SK-N-SH (cell line): Measurements from ENCODE around the gene TRIM38. TPM values are rescaled to one million over a fixed set of nuclear protein-coding genes. Genes with fewer than 3 reads are reported as not detected.

Experiments used
- CTCF ChIA-PET: fragments of 300-600, 350-600 bp; formaldehyde crosslinking; extraction: SDS; loops from one replicate; lab custom pipeline; 2021; lab: Yijun Ruan, JAX
- POLR2A ChIA-PET: fragments of 350-600 bp; sonication (Branson Sonifier 250); formaldehyde crosslinking; extraction: SDS; loops from one replicate; lab custom pipeline; 2020; ENCODE audit warnings: antibody characterized with exemption, inconsistent platforms; lab: Yijun Ruan, JAX
- DNase-seq: peaks from one replicate; pipeline ENCODE4 v3.0.0; 2012
- H2AFZ ChIP-seq: fragments of 200-600 bp; sonication (generic); 2 replicates; pipeline ENCODE4 v1.8.1; 2016; ENCODE audit warnings: antibody characterized with exemption, mild to moderate bottlenecking, low read depth
- H3F3A ChIP-seq: fragments of 200-600 bp; sonication (generic); replicated peaks from 2 replicates; pipeline ENCODE3; 2016; ENCODE audit warnings: antibody characterized with exemption, mild to moderate bottlenecking; ENCODE audit not compliant: insufficient read depth
- H3K27ac ChIP-seq, 2 experiments: fragments of 200-500 bp in 1 of 2; fragments of 200-600 bp in 1 of 2; sonication (Bioruptor generic) in 1 of 2; sonication (generic), shearing (Covaris generic) in 1 of 2; 2 replicates each; pipeline versions ENCODE4 v1.5.1 to v1.6.1; 2014 to 2016; ENCODE audit warnings: low read depth in 2 of 2, inconsistent platforms in 1 of 2, low read length in 1 of 2, mild to moderate bottlenecking in 1 of 2, mixed read lengths in 1 of 2
- H3K27me3 ChIP-seq: fragments of 200-600 bp; sonication (generic), shearing (Covaris generic); 2 replicates; pipeline ENCODE4 v1.6.1; 2016; ENCODE audit warnings: mixed run types; ENCODE audit not compliant: insufficient read depth
- H3K36me3 ChIP-seq, 2 experiments: fragments of 200-500 bp in 1 of 2; fragments of 200-600 bp in 1 of 2; sonication (Bioruptor generic) in 1 of 2; sonication (generic) in 1 of 2; replicated peaks in 1 of 2; 2 replicates each; pipeline versions ENCODE3 to v1.5.1; 2014 to 2016; ENCODE audit warnings: low read length in 1 of 2, mild to moderate bottlenecking in 1 of 2; ENCODE audit not compliant: insufficient read depth in 2 of 2, control insufficient read depth in 1 of 2
- H3K4me1 ChIP-seq, 2 experiments: fragments of 200-500 bp in 1 of 2; fragments of 200-600 bp in 1 of 2; sonication (Bioruptor generic) in 1 of 2; sonication (generic), shearing (Covaris generic) in 1 of 2; 2 replicates each; pipeline versions ENCODE4 v1.5.1 to v1.6.1; 2014 to 2016; ENCODE audit warnings: low read depth in 1 of 2, low read length in 1 of 2, mixed run types in 1 of 2; ENCODE audit not compliant: insufficient read depth in 2 of 2, control insufficient read depth in 1 of 2
- H3K4me2 ChIP-seq: fragments of 200-600 bp; sonication (generic), shearing (Covaris generic); 2 replicates; pipeline ENCODE4 v1.6.1; 2017; ENCODE audit warnings: mixed run types
- H3K4me3 ChIP-seq, 2 experiments: fragments of 200-500 bp in 1 of 2; fragments of 200-600 bp in 1 of 2; sonication (Bioruptor generic) in 1 of 2; sonication (generic), shearing (Covaris generic) in 1 of 2; 2 replicates each; pipeline versions ENCODE4 v1.5.1 to v1.8.1; 2014 to 2016; ENCODE audit warnings: low read depth in 2 of 2, inconsistent platforms in 1 of 2, low read length in 1 of 2, mild to moderate bottlenecking in 1 of 2, mixed read lengths in 1 of 2, moderate library complexity in 1 of 2
- H3K79me2 ChIP-seq: fragments of 200-600 bp; sonication (generic); 2 replicates; pipeline ENCODE4 v1.8.1; 2017; ENCODE audit warnings: mild to moderate bottlenecking; ENCODE audit not compliant: insufficient read depth
- H3K9ac ChIP-seq: fragments of 200-600 bp; sonication (generic); 2 replicates; pipeline ENCODE4 v1.6.1; 2017; ENCODE audit warnings: mixed run types
- H3K9me2 ChIP-seq: fragments of 200-600 bp; sonication (generic); 2 replicates; pipeline ENCODE4 v1.6.1; 2017; ENCODE audit warnings: mixed run types
- H3K9me3 ChIP-seq: fragments of 200-600 bp; sonication (generic); 2 replicates; pipeline ENCODE4 v1.6.1; 2017; ENCODE audit warnings: mixed run types, mild to moderate bottlenecking, moderate library complexity
- H4K20me1 ChIP-seq: fragments of 200-600 bp; sonication (generic); 2 replicates; pipeline ENCODE4 v1.6.1; 2017; ENCODE audit warnings: mild to moderate bottlenecking, mixed run types; ENCODE audit not compliant: insufficient read depth
- EP300 ChIP-seq, 2 experiments: IDR thresholded peaks; 2 replicates each; pipeline versions ENCODE4 v1.4.0 to v1.6.1; 2012; ENCODE audit warnings: borderline replicate concordance in 1 of 2, low read depth in 1 of 2, low read length in 1 of 2
- EZH2phosphoT487 ChIP-seq: fragments of 200-600 bp; sonication (generic); IDR thresholded peaks from 2 replicates; pipeline ENCODE4 v1.6.1; 2017; ENCODE audit warnings: low read depth, mixed run types, mild to moderate bottlenecking, antibody characterized with exemption, moderate library complexity, borderline replicate concordance
- GATA2 ChIP-seq: sonication (generic); formaldehyde crosslinking; IDR thresholded peaks from 2 replicates; pipeline ENCODE4 v1.5.0; 2020; ENCODE audit warnings: mild to moderate bottlenecking, missing genetic modification reagents
- MXI1 ChIP-seq: IDR thresholded peaks from 2 replicates; pipeline ENCODE4 v1.6.1; 2012; ENCODE audit warnings: mild to moderate bottlenecking, low read depth, low read length, improper control_type of control experiment
- NRF1 ChIP-seq: IDR thresholded peaks from 2 replicates; pipeline ENCODE4 v1.6.1; 2012; ENCODE audit warnings: low read depth, mild to moderate bottlenecking, low read length
- RFX5 ChIP-seq: IDR thresholded peaks from 2 replicates; pipeline ENCODE4 v1.6.1; 2012; ENCODE audit warnings: mild to moderate bottlenecking, improper control_type of control experiment, low read length
- TAF1 ChIP-seq: IDR thresholded peaks from 2 replicates; pipeline ENCODE4 v1.6.1; 2012; ENCODE audit warnings: low read depth, mild to moderate bottlenecking, low read length, moderate library complexity, borderline replicate concordance
- TEAD4 ChIP-seq: IDR thresholded peaks from 2 replicates; pipeline ENCODE4 v1.4.0; 2012; ENCODE audit warnings: mild to moderate bottlenecking, borderline replicate concordance; ENCODE audit not compliant: insufficient read depth
- YY1 ChIP-seq: IDR thresholded peaks from 2 replicates; pipeline ENCODE4 v1.4.0; 2012; ENCODE audit warnings: low read depth, mild to moderate bottlenecking
- ZBTB33 ChIP-seq: IDR thresholded peaks from 2 replicates; pipeline ENCODE4 v1.4.0; 2012; ENCODE audit warnings: low read depth, borderline replicate concordance
- WGBS: methylation state at CpG from one replicate; pipeline ENCODE4 v1.1.6; 2017; ENCODE audit warnings: low lambda C conversion rate; 5-methylcytosine and 5-hydroxymethylcytosine counted together
- polyA plus RNA-seq, 3 experiments: library from polyadenylated mRNA; depleted of rRNA; stranded (reverse); fragments of >200 nt; gene quantifications; 2 replicates each; pipeline ENCODE4 v1.2.3, GENCODE V29; 2012

The TRIM38 gene
- polyA plus RNA-seq, 1 of the 3 experiments (the other 2 are of a cell fraction): 0.62 TPM

GRCh38 chr6:26017632-26017966 lies 55.0 kb downstream of the TRIM38 start:
- Histone ChIP-seq H3K4me3 (no peak overlapping the region), H4K20me1 (no peaks in the 10 kb centered on the region), H3F3A (peaks cover 23% of the 10 kb centered on the region), H2AFZ (no peak overlapping the region), H3K9ac (no peak overlapping the region), H3K9me2 (no peaks in the 10 kb centered on the region), H3K79me2 (no peaks in the 10 kb centered on the region), H3K4me2 (no peak overlapping the region), H3K27me3 (no peaks in the 10 kb centered on the region), H3K9me3 (no peaks in the 10 kb centered on the region), H3K4me1 (peaks cover 0 to 10% of the 10 kb centered on the region in 2 experiments; a peak in 2 of 4 replicates), H3K27ac (no peak overlapping the region; a peak in 1 of 4 replicates), H3K36me3 (no peaks in the 10 kb centered on the region)
- DNase-seq: no peak
- TF ChIP-seq MXI1 (no peak), GATA2 (CRISPR knock-in tag) (no peak), RFX5 (no peak)
- 95% methylated on average over 18 of the region's 18 CpGs for WGBS
- CTCF ChIA-PET: interaction anchor here (2.2 to 7.2 kb wide), 3 partner anchors 9 to 26 kb away, joined by 7 to 55 read pairs (median 31); no protein-coding TSS in a partner anchor
- POLR2A ChIA-PET: interaction anchor here (0.8 kb wide), 1 partner anchor 8 kb away, joined by 3 read pairs; no protein-coding TSS in a partner anchor

- Histone ChIP-seq H3F3A (peaks cover 28% of the 10 kb centered on the region), H4K20me1 (no peaks in the 10 kb centered on the region), H3K36me3 (no peaks in the 10 kb centered on the region), H3K4me3 (peak overlapping the region; percentile 78 to 84), H3K9ac (peak overlapping the region; percentile 90; the same call in 1 of the 2 replicates), H3K4me2 (peak overlapping the region; percentile 96), H2AFZ (peak overlapping the region; percentile 88), H3K9me2 (no peaks in the 10 kb centered on the region), H3K9me3 (no peaks in the 10 kb centered on the region), H3K4me1 (peaks cover 0 to 15% of the 10 kb centered on the region in 2 experiments; a peak in 2 of 4 replicates), H3K27ac (peak overlapping the region; percentile 93 to 99; a peak in 3 of 4 replicates), H3K27me3 (no peaks in the 10 kb centered on the region), H3K79me2 (no peaks in the 10 kb centered on the region)
- peak; percentile 58 for DNase-seq
- WGBS: 55% methylated on average over 9 of the region's 9 CpGs
- TF ChIP-seq TAF1 (0 out of 2 replicates have a peak, but pooled peaks have one; percentile 26), NRF1 (no peak), ZBTB33 (no peak), TEAD4 (no peak), EP300 (IDR thresholded peaks at IDR 0.05; ENCODE audit: borderline replicate concordance in 1 of 2, low read depth in 1 of 2, low read length in 1 of 2) (no peak), EZH2phosphoT487 (no peak), YY1 (peak; percentile 65; the same call in 1 of the 2 replicates)
- POLR2A ChIA-PET: interaction anchor here (0.6 to 5.0 kb wide), 19 partner anchors 10 to 1874 kb away, joined by 3 to 114 read pairs (median 10); a partner anchor contains a TSS
- CTCF ChIA-PET: interaction anchor here (2.2 to 3.7 kb wide), 2 partner anchors 16 to 27 kb away, joined by 10 to 28 read pairs; no protein-coding TSS in a partner anchor
These were observed 56.7 kb downstream of the TRIM38 start for GRCh38 chr6:26019261-26019830.
